HG03095 (cell line): ENCODE measurements around the gene CTU1.
A peak's percentile ranks its signal among the peaks of the same experiment; 100 is the strongest.

ENCODE experiments used
- ATAC-seq: cut with Tn5 transposase; IDR thresholded peaks from one replicate; pipeline ENCODE4 v1.9.1; 2021; ENCODE audit warnings: moderate library complexity; ENCODE audit not compliant: unreplicated experiment

The CTU1 gene

DNA sequence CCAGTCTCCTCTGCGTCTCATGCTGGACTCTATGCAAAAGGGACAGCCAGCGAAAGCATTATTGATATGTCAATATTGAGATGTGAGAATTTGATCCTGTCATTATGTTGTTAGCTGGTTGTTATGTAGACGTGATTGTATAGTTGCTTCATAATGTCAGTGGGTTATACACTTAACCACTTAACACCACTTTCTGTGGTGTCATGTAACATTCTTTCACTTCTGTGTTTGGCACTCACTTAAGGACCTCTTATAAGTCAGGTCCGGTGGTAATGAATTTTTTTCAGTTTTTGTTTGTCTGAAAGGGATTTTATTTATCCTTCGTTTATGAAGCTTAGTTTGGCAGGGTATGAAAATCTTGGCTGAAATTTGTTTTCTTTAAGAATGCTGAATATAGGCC lies 26.8 kb upstream of the CTU1 start:
- ATAC-seq: no peak

DNA sequence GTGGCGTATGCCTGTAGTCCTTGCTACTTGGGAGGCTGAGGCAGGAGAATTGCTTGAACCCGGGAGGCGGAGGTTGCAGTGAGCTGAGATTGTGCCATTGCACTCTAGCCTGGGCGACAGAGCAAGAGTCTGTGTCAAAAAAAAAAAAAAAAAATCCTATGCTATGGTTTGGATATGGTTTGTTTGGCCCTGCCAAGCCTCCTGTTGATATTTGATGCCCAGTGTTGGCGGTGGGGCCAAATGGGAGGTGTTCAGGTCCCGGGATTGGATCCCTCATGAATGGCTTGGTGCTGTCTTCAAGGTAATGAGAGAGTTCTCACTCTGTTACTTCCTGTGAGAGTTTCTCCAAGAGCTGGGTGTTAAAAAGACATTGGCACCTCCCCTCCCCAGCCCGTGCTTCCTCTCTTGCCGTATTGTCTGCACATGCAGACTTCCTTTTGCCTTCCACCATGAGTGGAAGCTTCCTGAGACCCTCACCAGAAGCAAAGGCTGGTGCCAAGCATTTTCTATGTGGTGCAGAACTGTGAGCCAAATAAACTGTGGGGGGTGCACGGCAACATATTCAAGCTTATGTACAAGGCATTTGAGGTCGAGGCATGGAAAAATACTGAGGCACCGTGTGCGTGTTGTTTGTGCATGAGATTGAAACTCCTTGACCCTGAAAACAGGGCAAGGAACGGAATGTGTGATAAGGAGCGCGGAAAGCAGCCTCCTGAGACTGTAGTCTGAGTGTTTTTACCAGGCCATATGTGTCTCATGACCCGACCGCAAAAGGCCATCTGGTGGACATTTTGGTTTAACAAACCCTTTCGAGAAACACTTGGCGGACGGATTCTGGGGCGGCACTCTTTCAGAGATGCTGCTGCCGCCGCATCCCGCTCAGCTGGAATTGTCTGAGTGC lies 23.8 kb upstream of the CTU1 start:
- no peak for ATAC-seq

DNA sequence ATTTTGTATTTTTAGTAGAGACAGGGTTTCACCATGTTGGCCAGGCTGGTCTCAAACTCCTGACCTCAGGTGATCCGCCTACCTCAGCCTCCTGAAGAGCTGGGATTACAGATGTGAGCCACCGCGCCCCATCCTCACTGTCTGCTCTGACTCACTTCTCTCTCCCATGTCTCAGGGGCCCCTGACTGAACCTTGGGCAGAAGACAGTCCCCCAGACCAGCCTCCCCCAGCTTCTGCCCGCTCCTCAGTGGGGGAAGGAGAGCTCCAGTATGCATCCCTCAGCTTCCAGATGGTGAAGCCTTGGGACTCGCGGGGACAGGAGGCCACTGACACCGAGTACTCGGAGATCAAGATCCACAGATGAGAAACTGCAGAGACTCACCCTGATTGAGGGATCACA lies 21.5 kb upstream of the CTU1 start:
- no peak for ATAC-seq

DNA sequence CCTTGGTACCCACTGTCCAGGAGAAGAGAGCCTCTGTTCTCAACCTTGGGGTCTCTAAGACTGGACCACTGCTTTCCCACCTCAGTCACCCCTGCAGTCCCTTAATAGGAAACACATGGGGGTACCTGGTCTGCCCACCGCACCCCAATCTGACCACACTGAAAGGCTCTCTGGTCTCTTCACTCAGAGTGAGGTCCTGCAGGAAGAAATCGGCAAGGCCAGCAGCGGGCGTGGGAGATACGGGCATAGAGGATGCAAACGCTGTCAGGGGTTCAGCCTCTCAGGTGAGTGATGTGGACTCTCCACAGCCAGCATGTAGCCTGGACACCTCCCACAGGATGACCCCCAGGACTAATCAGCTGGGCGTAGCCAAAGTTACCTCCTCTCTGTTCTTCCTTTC lies 20.0 kb upstream of the CTU1 start:
- no peak for ATAC-seq

DNA sequence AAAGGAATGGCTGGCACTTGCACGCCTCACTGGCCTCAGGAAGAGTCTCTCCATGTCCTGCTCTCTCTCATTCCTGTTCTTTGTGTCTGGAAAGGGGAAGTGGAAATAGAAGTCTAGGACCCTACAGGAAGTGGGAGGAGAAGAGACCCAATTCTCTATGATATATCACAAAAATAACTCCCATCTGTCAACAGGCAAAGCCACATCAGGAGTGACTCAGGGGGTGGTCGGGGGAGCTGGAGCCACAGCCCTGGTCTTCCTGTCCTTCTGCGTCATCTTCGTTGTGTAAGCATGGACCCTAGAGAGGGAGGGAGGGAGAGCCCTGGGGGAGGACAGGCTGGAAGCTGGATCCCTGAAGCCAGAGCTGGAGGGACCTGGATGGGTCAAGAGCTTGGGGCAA lies 19.5 kb upstream of the CTU1 start:
- ATAC-seq: no peak

DNA sequence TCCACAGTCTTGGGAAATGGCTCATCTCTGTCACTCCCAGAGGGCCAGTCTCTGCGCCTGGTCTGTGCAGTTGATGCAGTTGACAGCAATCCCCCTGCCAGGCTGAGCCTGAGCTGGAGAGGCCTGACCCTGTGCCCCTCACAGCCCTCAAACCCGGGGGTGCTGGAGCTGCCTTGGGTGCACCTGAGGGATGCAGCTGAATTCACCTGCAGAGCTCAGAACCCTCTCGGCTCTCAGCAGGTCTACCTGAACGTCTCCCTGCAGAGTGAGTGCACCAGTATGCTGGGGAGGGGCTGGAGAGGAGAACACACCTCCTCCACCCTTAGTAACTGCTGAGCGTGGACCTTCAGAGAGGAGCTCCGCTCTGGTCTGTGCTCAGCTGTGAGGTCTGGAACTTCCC lies 18.8 kb upstream of the CTU1 start:
- no peak for ATAC-seq

DNA sequence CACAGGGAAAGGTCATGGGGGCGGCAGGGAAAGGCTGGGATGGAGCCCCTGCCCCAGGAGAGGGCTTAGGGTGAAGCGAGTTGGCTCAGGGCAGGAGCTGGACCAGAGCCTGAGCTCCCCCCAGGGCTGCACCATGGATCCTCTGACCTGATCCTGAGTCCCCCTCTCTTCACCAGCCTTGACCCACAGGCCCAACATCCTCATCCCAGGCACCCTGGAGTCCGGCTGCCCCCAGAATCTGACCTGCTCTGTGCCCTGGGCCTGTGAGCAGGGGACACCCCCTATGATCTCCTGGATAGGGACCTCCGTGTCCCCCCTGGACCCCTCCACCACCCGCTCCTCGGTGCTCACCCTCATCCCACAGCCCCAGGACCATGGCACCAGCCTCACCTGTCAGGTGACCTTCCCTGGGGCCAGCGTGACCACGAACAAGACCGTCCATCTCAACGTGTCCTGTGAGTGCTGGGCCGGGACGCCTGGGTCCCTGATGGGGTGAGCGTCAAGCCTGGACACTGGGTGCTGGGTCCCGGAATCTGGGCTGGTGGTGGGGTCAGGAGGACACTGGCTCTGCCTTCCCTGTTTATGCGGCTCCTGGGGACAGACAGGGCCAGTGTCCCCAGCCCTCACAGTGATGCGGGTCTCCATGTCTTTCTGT lies 17.3 kb upstream of the CTU1 start:
- no peak for ATAC-seq

DNA sequence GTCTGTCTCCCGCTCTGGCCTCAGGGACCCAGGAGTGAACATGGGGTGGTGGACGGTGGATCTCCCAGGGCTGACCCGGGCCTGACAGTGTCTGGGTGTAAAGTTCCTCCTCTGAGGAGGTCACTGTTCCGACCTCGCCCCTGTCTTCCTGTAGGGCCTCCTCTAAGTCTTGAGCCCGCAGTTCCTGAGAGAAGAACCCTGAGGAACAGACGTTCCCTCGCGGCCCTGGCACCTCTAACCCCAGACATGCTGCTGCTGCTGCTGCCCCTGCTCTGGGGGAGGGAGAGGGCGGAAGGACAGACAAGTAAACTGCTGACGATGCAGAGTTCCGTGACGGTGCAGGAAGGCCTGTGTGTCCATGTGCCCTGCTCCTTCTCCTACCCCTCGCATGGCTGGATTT lies 16.5 kb upstream of the CTU1 start, which contains the start of gene SIGLEC9:
SIGLEC9 (plus strand) TSS at position 178 of the 400 bp plus-strand sequence; CDS start at position 247, 69 bp downstream.
- no peak for ATAC-seq

DNA sequence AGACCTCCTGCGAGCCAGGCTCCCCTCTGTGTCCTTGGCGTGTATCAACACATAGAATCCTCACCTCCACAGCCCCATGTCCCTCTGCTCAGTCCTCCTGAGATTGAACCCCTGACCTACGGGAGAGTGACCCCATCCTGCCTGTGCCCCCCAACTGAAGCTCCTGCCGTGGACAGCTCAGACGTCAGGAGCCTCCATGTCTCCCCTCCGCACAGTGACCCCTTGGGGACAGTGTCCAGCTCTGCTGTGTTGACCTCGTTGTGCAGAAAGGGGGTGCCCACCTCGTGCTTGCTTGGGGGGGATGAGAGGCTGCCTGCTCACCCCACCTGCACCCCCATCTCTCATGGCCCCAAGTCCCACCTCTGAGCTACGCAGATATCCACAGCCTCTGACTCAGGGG lies 16.0 kb upstream of the CTU1 start:
- ATAC-seq: no peak

DNA sequence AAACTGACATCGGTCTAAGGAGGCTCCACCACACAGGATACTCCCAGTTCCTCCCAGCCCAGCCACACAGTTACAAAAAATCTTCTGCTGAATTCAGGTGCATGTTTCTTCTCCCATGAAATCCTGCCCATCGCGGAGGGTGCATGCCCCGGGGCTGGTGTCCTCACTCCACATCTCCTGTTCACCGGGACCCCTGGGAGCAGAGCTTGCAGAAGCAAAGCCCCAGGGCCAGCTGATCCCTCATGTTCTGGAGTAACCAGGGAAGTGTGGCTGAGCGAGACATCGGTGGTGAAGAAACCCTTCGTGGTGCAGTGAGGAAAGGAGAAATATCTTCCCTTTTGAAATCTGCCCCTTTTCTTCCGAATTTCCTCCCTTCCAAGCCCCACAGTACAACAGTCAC lies 15.6 kb upstream of the CTU1 start:
- ATAC-seq: no peak

DNA sequence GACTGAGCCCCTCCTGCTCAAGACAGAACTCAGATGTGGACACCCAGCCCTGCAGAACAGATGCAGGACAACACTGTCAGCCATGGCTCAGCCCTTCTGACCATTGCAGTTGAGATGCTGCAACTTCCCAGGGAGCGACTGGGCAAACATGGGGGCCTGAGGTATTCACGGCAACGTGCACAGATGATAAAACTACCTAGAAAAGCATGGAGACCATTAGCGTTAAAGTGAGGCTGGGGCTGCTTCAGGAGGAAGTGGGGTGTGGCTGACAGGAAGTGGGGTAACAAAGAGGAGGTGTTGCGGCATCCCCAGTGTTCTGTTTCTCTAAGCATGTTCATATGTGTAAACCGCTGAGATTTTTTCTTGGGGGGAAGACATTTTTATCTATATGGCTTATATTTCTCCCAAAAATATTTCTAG lies 15.2 kb upstream of the CTU1 start:
- no peak for ATAC-seq

DNA sequence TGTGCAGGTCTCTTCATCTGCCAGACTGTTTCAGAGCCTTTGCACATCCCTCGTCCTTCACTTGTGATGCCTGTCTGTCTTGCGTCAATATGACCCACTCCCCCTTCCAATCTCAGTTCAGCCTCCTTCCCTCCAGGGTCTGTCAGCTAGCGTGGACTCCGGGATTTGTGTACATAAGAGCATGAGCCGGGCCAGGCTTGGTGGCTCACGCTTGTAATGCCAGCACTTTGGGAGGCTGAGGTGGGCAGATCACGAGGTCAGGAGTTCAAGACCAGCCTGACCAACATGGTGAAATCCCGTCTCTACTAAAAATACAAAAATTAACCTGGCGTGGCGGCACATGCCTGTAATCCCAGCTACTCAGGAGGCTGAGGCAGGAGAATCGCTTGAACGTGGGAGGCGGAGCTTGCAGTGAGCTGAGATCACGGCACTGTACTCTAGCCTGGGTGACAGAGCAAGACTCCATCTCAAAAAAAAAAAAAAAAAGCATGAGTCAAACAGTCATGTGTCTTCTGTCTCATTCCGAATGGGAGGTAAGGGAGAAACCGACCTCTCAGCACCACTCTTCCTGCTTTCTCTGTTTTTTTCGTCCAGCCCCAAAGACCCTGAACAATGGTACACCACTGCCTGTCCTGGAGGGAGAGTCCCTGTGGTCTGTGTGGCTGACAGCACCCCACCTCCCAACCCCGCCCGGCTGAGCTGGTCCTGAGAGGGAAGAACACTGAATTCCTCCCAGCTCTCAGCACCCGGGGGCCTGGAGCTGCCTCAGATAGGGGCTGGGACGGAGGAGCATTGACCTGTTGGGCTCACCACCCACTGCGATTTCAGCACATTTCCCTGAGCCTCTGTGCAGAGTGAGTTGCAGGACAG lies 14.1 kb upstream of the CTU1 start:
- ATAC-seq: no peak

DNA sequence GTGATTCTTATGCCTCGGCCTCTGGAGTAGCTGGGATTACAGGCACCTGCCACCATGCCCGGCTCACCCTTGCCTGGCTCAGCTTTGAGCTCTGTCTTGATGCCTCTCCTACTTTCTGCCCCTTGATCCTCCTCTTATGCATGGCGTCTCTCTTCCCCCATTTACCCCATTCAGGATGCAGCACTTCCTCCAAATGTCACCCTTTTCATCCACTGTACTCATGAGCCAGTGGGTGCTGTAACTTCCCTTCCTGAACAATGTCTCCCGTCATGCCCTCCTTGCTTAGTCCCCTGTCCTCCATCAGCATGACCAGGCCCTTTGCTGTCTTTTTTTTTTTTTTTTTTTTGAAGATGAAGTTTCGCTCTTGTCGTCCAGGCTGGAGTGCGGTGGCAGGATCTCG lies 13.0 kb upstream of the CTU1 start:
- no peak for ATAC-seq

DNA sequence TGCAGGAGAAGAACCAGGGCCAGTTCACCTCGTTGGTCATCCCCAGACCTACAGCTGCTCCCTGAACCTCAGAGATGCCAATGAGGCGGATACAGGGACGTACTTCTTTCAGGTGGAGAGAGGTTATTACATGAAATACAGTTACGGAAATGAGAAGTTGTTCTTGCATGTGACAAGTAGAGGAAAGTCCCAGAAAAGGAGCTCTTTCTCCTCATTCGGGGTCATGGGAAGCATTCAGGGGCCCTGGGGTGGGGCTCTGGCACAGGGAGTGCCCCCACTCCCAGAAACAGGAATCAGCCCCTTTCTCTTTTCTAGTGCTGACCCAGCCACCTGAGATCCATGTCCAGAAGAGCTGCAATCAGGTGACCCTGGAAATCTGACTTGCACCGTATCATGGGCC lies 12.0 kb upstream of the CTU1 start:
- no peak for ATAC-seq

DNA sequence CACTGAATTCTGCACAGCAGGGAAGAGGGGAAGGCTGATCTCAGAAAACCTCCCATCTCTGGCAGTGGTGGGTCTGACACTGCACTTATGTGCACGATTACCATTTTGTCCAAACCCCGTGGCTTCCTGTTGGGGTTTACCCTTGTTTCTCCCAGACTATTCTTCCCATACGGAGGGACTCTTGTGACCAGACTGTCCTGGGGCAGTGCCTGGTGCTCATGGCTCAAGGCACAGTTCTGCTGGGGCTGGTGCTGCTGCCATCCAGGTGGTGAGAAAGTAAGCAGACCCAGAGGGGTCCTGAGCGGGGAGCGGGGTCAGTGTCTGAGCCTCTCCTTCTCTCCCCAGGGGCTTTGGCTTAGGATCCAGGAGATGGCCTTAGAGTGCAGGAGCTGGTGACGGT lies 11.4 kb upstream of the CTU1 start:
- no peak for ATAC-seq

DNA sequence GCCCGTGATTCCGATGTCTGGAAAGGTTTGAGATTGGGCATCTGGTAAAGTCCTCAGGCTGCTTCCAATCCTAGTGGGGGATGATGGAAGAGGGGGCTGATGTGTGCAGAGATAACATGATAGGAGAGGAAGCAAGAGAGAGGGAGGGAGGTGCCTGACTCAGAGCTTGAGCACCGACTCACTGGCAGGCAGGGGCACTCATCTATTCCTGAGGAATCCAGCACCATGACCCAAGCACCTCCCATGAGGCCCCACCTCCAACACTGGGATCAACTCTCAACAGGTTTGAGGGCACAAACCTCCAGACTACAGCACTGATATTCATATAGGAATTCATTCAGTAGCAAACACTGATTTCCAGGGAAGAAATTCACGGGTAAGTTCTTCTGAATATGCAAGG lies 10.9 kb upstream of the CTU1 start:
- ATAC-seq: no peak

DNA sequence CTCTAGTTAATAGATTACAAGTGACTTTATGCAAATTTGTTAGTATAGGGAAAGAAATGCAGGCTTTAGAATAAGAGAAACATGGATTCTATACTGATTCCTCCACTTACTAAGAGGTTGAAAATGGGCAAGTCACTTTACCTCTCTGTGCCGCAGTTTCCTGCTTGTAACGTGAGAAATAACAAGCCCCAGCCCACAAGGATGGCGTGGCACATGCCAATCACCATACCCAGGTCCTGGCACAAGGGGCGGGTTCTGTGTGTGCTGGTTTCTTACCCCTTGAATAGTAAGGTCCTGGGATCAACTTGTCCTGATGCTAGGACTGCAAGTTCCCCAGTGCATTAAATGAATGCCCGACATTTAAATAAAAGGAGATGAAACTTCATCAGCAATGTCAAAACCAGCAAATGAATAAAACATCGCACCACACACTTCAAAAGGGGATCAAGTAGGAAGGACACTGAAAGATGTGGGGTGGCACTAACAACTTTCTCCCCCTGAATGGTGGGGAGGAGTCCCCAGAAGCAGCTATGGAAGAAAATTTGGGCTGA lies 8.6 kb upstream of the CTU1 start:
- no peak for ATAC-seq

DNA sequence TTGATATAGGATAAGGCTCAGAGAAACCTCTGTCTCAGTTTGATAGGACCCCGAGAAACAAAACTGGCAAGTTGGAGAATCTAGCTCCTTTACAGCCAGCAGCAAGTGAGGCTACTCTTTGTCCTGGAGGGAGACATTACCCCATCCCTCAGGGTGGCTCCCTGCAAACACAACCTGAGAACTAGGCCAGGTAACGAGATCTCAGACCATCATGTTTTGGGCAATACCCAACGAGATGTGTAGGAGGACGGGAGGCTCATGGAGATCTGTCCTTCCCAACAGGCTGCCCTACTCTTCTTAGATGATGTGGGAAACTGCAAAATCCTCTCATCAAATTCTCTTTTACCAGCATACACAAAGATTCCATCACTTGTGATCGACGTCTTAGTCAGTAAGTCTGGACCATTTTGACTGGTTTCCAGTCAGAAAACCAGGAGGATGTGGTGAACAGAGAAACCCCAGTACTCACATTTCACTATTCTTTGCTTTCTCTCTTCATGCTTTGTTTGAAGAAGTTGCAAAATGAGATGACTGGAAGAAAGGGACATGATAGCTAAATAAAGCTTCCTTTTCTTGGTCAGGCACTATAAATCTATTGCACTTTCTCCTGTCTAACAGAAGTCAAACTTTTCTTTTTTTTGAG lies 6.0 kb upstream of the CTU1 start:
- no peak for ATAC-seq

DNA sequence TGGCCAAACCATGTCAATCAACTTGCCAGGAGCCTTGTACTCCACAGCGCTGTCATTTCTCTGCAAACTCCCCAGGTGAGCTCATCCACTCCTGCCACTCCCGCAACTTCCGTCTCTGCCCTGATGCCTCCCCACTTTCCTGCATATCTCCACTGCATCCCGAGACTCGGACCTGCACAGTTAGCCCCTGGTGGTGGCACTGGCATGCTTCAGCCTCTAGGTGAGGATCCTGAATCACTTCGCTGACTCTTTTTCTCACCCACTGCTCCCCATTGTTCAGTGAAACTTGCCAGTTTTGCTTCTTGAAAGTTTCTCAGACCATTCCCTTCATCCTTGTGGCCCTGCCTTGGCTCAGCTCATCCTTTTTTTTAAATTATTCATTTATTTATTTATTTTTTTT lies 3.4 kb upstream of the CTU1 start:
- no peak for ATAC-seq

DNA sequence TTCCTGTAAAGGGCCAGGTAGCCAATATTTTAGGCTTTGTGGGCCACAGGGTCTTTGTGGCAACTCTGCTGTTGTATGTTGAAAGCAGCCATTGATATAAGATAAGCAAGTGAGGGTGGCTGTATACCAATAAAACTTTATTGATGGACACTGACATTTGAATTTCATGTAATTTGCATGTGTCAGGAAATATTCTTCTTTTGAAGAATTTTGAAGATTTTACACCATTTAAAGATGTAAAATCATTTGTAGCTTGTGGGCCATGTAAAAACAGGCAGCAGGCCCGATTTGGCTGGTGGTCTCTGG lies 2.4 kb upstream of the CTU1 start:
- ATAC-seq: no peak

DNA sequence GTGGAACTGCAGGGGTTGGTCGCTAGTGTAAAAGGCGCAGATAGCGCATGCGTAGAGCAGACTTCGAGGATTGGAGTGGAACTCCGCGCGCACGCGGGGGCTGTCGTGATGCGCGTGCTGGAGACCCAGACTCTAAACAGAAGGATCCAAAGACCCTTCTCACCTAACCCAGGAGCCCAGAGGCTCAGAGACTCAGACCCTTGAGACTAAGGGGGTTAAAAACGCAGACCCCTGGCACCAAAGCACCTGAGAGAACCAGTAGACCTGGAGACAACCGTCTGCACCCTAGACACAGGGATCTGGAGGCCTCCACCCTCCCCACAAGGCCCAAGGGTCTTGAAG lies 567 bp upstream of the CTU1 start:
- ATAC-seq: peak; percentile 19
